Uterus (tissue), 4 donors: ENCODE results near the gene SMIM20. TPM values are rescaled to one million over a fixed set of nuclear protein-coding genes. Genes with fewer than 3 reads are reported as not detected.

Source experiments
- DNase-seq, 2 donors: peaks; one replicate each; pipeline ENCODE4 v3.0.0-alpha.2; 2019 to 2020
- H3K27ac ChIP-seq, 2 donors: fragments of 200-600 bp; sonication (generic); 1 replicate in 1 of 2; 2 replicates in 1 of 2; pipeline ENCODE4 v1.5.1; 2016 to 2018
- H3K27me3 ChIP-seq, 2 donors: fragments of 200-600 bp; sonication (generic); one replicate each; pipeline ENCODE4 v1.5.1; 2018 to 2019; ENCODE audit warnings: control low read depth in 1 of 2
- H3K36me3 ChIP-seq, 2 donors: fragments of 200-600 bp; sonication (generic); one replicate each; pipeline ENCODE4 v1.5.1; 2019; ENCODE audit warnings: control low read depth in 1 of 2
- H3K4me1 ChIP-seq, 2 donors: fragments of 200-600 bp; sonication (generic); one replicate each; pipeline ENCODE4 v1.5.1; 2018 to 2019; ENCODE audit warnings: control low read depth in 1 of 2
- H3K4me3 ChIP-seq, 2 donors: fragments of 200-600 bp; sonication (generic); 1 replicate in 1 of 2; 2 replicates in 1 of 2; pipeline ENCODE4 v1.5.1; 2018 to 2019; ENCODE audit warnings: mild to moderate bottlenecking in 1 of 2
- H3K9me3 ChIP-seq, 2 donors: fragments of 200-600 bp; sonication (generic); one replicate each; pipeline ENCODE4 v1.5.1; 2019; ENCODE audit warnings: control low read depth in 1 of 2
- CTCF ChIP-seq, 4 experiments: fragments of 200-600 bp in 2 of 4; fragments of 450-650 bp in 2 of 4; sonication (generic) in 2 of 4; IDR thresholded peaks; one replicate each; pipeline ENCODE4 v1.5.1; 2016 to 2019; ENCODE audit warnings: antibody characterized with exemption in 4 of 4, mild to moderate bottlenecking in 2 of 4, moderate library complexity in 1 of 4
- POLR2A ChIP-seq, 2 donors: fragments of 450-650 bp; IDR thresholded peaks; one replicate each; pipeline ENCODE4 v1.6.1; 2016; ENCODE audit warnings: antibody characterized with exemption in 2 of 2, mild to moderate bottlenecking in 1 of 2, moderate library complexity in 1 of 2
- intact Hi-C: fragments of 100-400 bp; cut with DNase I; formaldehyde crosslinking; loops from one replicate; pipeline ENCODE4 v1.15.1; 2023; ENCODE audit warnings: low total_unique reads
- total RNA-seq, 4 donors: library from RNA; depleted of rRNA in 3 of 4; stranded (reverse); fragments of >200 nt in 3 of 4; gene quantifications; one replicate each; pipeline versions ENCODE4 v1.1.0 to v1.2.4, GENCODE V29; 2014 to 2023
- donor health status: DM: yes; HTN: yes; CAD: no.

The SMIM20 gene
- total RNA-seq, 4 donors from 2014 or later: 22.7 to 208 (median 32.4) TPM

GRCh38 chr4:25965629-25966028 lies 51.6 kb downstream of the SMIM20 start:
- H3K9me3 ChIP-seq: no peaks in the 10 kb centered on the region
- TF ChIP-seq POLR2A (IDR thresholded peaks at IDR 0.05): no peak
- no peak for TF ChIP-seq CTCF (IDR thresholded peaks at IDR 0.05)
- no peaks in the 10 kb centered on the region for H3K27me3 ChIP-seq
- H3K36me3 ChIP-seq: no peaks in the 10 kb centered on the region
- H3K4me1 ChIP-seq: no peaks in the 10 kb centered on the region
- intact Hi-C loops: no loop called here
- H3K27ac ChIP-seq: no peak overlapping the region
- H3K4me3 ChIP-seq: no peak overlapping the region
- no peak for DNase-seq

- no peaks in the 10 kb centered on the region for H3K4me1 ChIP-seq
- intact Hi-C loops: no loop called here
- no peak overlapping the region for H3K27ac ChIP-seq
- no peak overlapping the region for H3K4me3 ChIP-seq
- no peaks in the 10 kb centered on the region for H3K9me3 ChIP-seq
- H3K27me3 ChIP-seq: no peaks in the 10 kb centered on the region
- H3K36me3 ChIP-seq: no peaks in the 10 kb centered on the region
- TF ChIP-seq POLR2A (IDR thresholded peaks at IDR 0.05) (no peak), CTCF (IDR thresholded peaks at IDR 0.05) (no peak)
- DNase-seq: no peak
Measured at GRCh38 chr4:25966171-25966570, 52.2 kb downstream of the SMIM20 start.

- intact Hi-C loops: no loop called here
- H3K4me1 ChIP-seq: peaks cover 0 to 6% of the 10 kb centered on the region in 2 donors
- no peaks in the 10 kb centered on the region for H3K9me3 ChIP-seq
- no peak overlapping the region for H3K27ac ChIP-seq
- no peak for TF ChIP-seq CTCF (IDR thresholded peaks at IDR 0.05)
- TF ChIP-seq POLR2A (IDR thresholded peaks at IDR 0.05): no peak
- no peak overlapping the region for H3K4me3 ChIP-seq
- no peak for DNase-seq
- H3K27me3 ChIP-seq: no peaks in the 10 kb centered on the region
- no peaks in the 10 kb centered on the region for H3K36me3 ChIP-seq
Measured at GRCh38 chr4:25969374-25970155, 55.5 kb downstream of the SMIM20 start.

- no peak overlapping the region for H3K27ac ChIP-seq
- DNase-seq: no peak
- no peaks in the 10 kb centered on the region for H3K27me3 ChIP-seq
- no peak for TF ChIP-seq CTCF (IDR thresholded peaks at IDR 0.05)
- no peak for TF ChIP-seq POLR2A (IDR thresholded peaks at IDR 0.05)
- H3K36me3 ChIP-seq: no peaks in the 10 kb centered on the region
- H3K9me3 ChIP-seq: no peaks in the 10 kb centered on the region
- H3K4me1 ChIP-seq: peaks cover 0 to 6% of the 10 kb centered on the region in 2 donors
- intact Hi-C loops: no loop called here
- no peak overlapping the region for H3K4me3 ChIP-seq
Measured at GRCh38 chr4:25970226-25970675, 56.2 kb downstream of the SMIM20 start.

GRCh38 chr4:25970691-25971432 lies 56.8 kb downstream of the SMIM20 start:
- intact Hi-C loops: no loop called here
- TF ChIP-seq POLR2A (IDR thresholded peaks at IDR 0.05): no peak
- TF ChIP-seq CTCF (IDR thresholded peaks at IDR 0.05): no peak
- peaks cover 0 to 6% of the 10 kb centered on the region in 2 donors for H3K4me1 ChIP-seq
- no peaks in the 10 kb centered on the region for H3K9me3 ChIP-seq
- H3K27me3 ChIP-seq: no peaks in the 10 kb centered on the region
- H3K4me3 ChIP-seq: no peak overlapping the region
- H3K27ac ChIP-seq: no peak overlapping the region
- no peaks in the 10 kb centered on the region for H3K36me3 ChIP-seq
- no peak for DNase-seq
